Measurements from ENCODE around the gene SHKBP1. TPM values are rescaled to one million over a fixed set of nuclear protein-coding genes. Genes with fewer than 3 reads are reported as not detected.

The SHKBP1 gene
- total and polyA plus RNA-seq, 2 of the 13 experiments (the other 11 are each of a cell fraction or from before 2014, with no cell fraction given) = 16.2 to 17.4 TPM

- TF ChIP-seq, protein P1, sequence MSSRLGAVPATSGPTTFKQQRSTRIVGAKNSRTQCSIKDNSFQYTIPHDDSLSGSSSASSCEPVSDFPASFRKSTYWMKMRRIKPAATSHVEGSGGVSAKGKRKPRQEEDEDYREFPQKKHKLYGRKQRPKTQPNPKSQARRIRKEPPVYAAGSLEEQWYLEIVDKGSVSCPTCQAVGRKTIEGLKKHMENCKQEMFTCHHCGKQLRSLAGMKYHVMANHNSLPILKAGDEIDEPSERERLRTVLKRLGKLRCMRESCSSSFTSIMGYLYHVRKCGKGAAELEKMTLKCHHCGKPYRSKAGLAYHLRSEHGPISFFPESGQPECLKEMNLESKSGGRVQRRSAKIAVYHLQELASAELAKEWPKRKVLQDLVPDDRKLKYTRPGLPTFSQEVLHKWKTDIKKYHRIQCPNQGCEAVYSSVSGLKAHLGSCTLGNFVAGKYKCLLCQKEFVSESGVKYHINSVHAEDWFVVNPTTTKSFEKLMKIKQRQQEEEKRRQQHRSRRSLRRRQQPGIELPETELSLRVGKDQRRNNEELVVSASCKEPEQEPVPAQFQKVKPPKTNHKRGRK (CRISPR knock-in tag; IDR thresholded peaks at IDR 0.05) = no peak
- TF ChIP-seq NCOR1 (IDR thresholded peaks at IDR 0.05; ENCODE audit: borderline replicate concordance, low read length) (no peak), FLYWCH1 (CRISPR knock-in tag; IDR thresholded peaks at IDR 0.05) (no peak), HMG20B (CRISPR knock-in tag; conservative IDR thresholded peaks at IDR 0.05) (no peak)
These were observed 43.5 kb downstream of the SHKBP1 start (continued) for GRCh38 chr19:40620161-40620485.

GRCh38 chr19:40621283-40621682, 44.6 kb downstream of the SHKBP1 start:
- ChIA-PET CTCF (ENCODE audit: low intra/inter-chr PET ratio, low total read pairs) (no interaction called here), POLR2A (no interaction called here)
- Histone ChIP-seq H3K4me2 (ENCODE audit: low read depth, low read length) (no peak overlapping the region), H3K36me3 (replicated peaks in 1 of 2; ENCODE audit: control insufficient read depth in 1 of 2, insufficient read depth in 2 of 2, low read length in 2 of 2) (no peaks in the 10 kb centered on the region), H3K27me3 (ENCODE audit: control insufficient read depth in 1 of 2, insufficient read depth in 2 of 2, low read length in 2 of 2) (peaks cover 0 to 3% of the 10 kb centered on the region in 2 experiments; a peak in 3 of 5 replicates), H3K27ac (ENCODE audit: extremely low read length, insufficient read depth, low read length) (no peak overlapping the region), H3K9ac (ENCODE audit: insufficient read depth, low read depth, low read length) (no peak overlapping the region), H2AFZ (ENCODE audit: low read length) (no peak overlapping the region), H3K79me2 (ENCODE audit: insufficient read depth, low read length) (no peaks in the 10 kb centered on the region), H3K4me3 (replicated peaks in 1 of 3; ENCODE audit: insufficient read depth in 1 of 3, low read depth in 2 of 3, low read length in 3 of 3) (no peak overlapping the region), H3K4me1 (ENCODE audit: insufficient read depth, low read length) (peaks cover 6% of the 10 kb centered on the region; the same call in 1 of the 2 replicates), H3K9me3 (ENCODE audit: low read length) (no peaks in the 10 kb centered on the region), H4K20me1 (ENCODE audit: insufficient read depth, low read length) (no peaks in the 10 kb centered on the region)
- FAIRE-seq (no peak), ATAC-seq (no peak), DNase-seq (ENCODE audit: low spot score) (no peak)
- no TSS peak for BruUV-seq (replicated peaks)
- 58% methylated on average over 2 of the region's 2 CpGs for WGBS (ENCODE audit: low lambda C conversion rate)
- intact Hi-C loops (cut with micrococcal nuclease; ENCODE audit: unreplicated experiment) (no loop called here), in situ Hi-C loops (cut with HindIII; ENCODE audit: extremely low pct_ligation_motif_present, low pct_unique_long_range_greater_than_20kb) (no loop called here)
- no peak for TF ChIP-seq ZNF530 (CRISPR knock-in tag; IDR thresholded peaks at IDR 0.05; ENCODE audit: low read depth)
- TF ChIP-seq RNF2 (conservative IDR thresholded peaks at IDR 0.05; ENCODE audit: low read depth) = no peak
- TF ChIP-seq ZNF570 (CRISPR knock-in tag; IDR thresholded peaks at IDR 0.05; ENCODE audit: borderline replicate concordance) = no peak
- TF ChIP-seq CTCF (CRISPR knock-in tag; IDR thresholded peaks at IDR 0.05) = no peak
- no peak for TF ChIP-seq MTA3 (CRISPR knock-in tag; IDR thresholded peaks at IDR 0.05)
- no peak for TF ChIP-seq TOE1 (CRISPR knock-in tag; IDR thresholded peaks at IDR 0.05)
- no peak for TF ChIP-seq ZNF619 (CRISPR knock-in tag; IDR thresholded peaks at IDR 0.05)
- TF ChIP-seq, protein P2, sequence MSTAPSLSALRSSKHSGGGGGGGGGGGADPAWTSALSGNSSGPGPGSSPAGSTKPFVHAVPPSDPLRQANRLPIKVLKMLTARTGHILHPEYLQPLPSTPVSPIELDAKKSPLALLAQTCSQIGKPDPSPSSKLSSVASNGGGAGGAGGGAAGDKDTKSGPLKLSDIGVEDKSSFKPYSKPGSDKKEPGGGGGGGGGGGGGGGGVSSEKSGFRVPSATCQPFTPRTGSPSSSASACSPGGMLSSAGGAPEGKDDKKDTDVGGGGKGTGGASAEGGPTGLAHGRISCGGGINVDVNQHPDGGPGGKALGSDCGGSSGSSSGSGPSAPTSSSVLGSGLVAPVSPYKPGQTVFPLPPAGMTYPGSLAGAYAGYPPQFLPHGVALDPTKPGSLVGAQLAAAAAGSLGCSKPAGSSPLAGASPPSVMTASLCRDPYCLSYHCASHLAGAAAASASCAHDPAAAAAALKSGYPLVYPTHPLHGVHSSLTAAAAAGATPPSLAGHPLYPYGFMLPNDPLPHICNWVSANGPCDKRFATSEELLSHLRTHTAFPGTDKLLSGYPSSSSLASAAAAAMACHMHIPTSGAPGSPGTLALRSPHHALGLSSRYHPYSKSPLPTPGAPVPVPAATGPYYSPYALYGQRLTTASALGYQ (CRISPR knock-in tag; IDR thresholded peaks at IDR 0.05) = no peak
- TF ChIP-seq SALL1 (CRISPR knock-in tag; IDR thresholded peaks at IDR 0.05) = no peak
- TF ChIP-seq SMYD3 (CRISPR knock-in tag; IDR thresholded peaks at IDR 0.05) = no peak
- TF ChIP-seq FOXO4 (CRISPR knock-in tag; conservative IDR thresholded peaks at IDR 0.05) = no peak
- TF ChIP-seq, protein P3, sequence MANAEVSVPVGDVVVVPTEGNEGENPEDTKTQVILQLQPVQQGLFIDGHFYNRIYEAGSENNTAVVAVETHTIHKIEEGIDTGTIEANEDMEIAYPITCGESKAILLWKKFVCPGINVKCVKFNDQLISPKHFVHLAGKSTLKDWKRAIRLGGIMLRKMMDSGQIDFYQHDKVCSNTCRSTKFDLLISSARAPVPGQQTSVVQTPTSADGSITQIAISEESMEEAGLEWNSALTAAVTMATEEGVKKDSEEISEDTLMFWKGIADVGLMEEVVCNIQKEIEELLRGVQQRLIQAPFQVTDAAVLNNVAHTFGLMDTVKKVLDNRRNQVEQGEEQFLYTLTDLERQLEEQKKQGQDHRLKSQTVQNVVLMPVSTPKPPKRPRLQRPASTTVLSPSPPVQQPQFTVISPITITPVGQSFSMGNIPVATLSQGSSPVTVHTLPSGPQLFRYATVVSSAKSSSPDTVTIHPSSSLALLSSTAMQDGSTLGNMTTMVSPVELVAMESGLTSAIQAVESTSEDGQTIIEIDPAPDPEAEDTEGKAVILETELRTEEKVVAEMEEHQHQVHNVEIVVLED (CRISPR knock-in tag; IDR thresholded peaks at IDR 0.05; ENCODE audit: borderline replicate concordance) = no peak
- no peak for TF ChIP-seq ZNF557 (CRISPR knock-in tag; IDR thresholded peaks at IDR 0.05)
